CD1c-positive myeloid dendritic cell (primary cell): ENCODE results near the gene PRKG1.

Source experiments
- DNase-seq: peaks from one replicate; pipeline ENCODE4 v3.0.0-alpha.2; 2016; ENCODE audit errors: extremely low spot score

Gene PRKG1

DNA sequence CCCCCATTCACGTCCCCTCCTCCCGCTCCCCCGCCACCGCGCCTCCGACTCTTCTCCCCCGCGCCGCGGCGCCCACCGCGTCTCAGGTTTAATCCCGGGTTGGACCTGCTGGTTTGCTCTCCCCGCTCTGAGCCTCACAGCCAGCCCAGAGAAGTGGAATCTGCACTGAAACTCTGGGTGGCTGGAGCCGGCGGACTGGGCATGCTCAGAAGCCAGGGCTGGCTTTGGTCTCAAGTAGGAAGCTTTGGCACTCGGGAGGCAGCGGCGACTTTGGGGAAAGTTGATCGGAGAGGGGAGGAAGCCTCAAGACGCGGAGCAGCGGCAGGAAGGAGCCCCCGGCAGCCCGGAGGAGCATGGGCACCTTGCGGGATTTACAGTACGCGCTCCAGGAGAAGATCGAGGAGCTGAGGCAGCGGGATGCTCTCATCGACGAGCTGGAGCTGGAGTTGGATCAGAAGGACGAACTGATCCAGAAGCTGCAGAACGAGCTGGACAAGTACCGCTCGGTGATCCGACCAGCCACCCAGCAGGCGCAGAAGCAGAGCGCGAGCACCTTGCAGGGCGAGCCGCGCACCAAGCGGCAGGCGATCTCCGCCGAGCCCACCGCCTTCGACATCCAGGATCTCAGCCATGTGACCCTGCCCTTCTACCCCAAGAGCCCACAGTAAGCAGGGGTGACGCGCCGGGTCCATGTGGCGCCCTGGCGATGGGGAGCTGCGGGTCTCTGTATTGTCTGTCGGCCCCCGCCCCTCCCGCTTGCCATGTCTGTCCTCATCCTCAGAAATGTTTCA is at the start of gene PRKG1:
Gene PRKG1 (plus strand): TSS at position 250 of the 791 bp plus-strand sequence.
- DNase-seq, result peak; percentile 20

DNA sequence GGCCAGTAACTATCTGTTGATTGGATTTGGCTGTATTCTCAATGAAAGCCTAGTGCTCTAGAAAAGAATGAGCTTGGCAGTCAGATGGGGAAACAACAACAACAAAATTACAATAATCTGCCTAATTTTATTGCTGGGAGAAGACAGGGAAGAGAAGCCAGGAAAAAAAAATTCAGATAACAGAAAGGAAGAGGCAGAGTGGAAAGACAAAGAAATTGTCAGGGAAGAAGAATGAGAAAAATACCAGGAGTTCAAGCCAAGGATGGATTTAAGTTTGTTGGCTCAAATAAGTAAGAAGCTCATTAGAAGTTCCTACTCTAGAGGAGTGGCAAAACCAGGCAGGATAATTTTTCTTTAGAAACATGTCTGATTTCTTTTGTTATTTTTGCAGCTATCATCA is 45.9 kb upstream of the PRKG1 start:
- DNase-seq, result no peak

DNA sequence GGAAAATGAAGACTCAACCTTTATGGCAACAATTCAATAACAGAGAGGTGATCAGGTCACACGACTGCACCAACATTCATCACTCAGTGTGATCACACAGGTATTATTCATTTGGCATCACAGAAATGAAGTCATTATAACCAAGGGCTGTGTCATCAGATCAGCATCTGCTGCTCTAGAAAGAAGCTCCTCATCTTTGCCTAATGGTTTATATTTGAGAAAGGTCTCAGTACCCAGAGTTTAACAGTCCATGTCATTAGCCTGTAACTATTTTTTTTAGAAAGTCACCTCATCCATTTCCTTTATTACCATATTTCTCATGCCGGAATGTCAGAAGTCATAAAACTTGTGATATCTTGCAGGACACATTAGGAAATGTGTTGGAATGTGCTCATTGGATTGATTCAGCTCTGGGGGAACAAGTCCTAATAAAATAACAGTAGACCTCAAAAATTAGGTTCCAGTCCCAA is 45.1 kb upstream of the PRKG1 start:
- DNase-seq, result no peak

DNA sequence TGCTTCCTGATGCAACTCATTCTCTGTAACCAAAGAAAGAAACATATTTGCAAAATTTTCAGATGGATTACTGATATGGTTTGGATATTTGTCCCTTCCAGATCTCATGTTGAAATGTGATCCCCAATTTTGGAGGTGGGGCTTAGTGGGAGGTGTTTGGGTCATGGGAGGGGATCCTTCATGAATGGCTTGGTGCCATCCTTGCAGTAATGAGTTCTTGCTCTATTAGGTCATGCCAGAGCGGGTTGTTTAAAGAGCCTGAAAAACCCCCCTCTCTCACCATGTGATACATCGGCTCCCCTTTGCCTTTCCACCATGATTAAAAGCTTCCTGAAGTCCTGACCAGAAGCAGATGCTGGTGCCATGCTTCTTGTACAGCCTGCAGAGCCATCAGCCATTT is 43.8 kb upstream of the PRKG1 start:
- DNase-seq, result no peak

GRCh38 chr10:51031950-51032349 is 42.3 kb upstream of the PRKG1 start:
- no peak for DNase-seq

DNA sequence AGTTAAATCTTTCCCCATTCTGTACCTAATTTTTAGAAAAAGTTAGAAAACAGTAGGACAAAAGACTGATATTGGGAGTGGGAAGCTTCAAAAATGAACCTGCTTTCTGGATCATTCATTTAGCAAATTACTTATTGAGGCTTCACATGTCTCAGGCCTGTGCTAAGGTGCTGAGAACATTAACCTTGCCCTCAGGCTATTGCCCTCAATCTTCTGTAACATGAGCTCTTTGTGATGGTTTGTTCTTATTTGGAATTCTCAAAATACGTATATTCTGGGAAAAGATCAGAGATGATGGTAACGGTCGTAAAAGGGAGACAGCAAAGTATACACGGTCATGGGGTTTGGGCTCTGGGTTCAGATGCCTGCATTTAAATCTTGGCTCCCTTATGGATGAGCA is 39.5 kb upstream of the PRKG1 start:
- DNase-seq, result no peak

- DNase-seq, result no peak
Observed at GRCh38 chr10:51035344-51035743, 38.9 kb upstream of the PRKG1 start.

DNA sequence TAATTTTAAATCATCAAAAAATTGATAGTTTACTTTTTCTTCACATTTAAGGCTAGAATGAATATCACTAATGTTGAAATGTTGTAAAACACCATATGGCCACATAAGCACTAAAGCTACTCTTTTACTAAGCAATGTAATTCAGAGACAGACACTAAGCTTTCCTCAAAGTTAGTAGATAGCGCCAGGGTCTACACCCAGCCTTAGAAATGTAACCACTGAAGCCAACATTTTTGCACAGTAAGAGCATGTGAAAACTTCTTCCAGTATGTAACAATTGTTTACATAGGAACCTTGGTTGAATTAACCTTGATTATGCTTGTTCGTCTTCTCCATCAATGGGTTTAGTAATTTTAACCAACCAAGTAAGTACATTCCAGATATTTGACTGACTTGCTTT is 28.4 kb upstream of the PRKG1 start:
- no peak for DNase-seq

DNA sequence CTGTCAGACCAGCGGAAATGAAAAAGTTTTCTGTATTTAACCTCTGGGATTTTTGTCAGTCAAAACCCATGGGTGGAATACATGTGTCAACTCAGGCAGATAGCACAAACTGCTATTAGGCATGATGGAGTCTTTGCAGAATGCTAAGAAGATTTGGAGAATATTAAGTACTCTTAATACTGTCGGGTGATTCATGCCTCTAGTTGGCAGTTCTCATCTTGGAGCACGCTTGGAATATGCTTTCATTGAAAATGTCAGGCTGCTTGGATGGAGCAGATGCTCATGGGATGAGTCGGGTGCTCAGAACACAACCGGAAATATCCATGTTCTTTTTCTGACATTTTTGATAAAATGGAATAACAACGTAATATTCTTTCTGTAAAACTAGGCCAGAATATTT is 27.6 kb upstream of the PRKG1 start:
- no peak for DNase-seq

GRCh38 chr10:51047857-51048256 is 26.4 kb upstream of the PRKG1 start:
- no peak for DNase-seq

GRCh38 chr10:51048792-51049191 is 25.5 kb upstream of the PRKG1 start:
- no peak for DNase-seq

DNA sequence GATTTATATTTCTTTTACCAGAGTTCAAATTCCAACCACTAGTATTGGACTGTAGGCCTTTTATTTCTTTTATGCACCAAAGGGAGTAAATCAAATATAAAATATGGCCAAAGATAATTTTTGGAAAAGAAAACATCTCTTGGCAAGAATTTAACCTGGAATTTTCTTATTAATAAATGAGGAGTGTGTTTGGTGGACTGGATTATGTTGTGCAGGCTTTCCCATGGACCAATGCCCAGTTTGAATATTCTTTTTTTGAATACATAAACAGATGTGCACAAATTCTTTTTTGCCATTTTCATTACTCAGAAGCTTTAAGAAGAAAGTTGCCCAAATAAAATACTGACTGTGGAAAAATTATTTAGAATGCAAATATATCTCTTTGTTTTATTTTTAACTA is 22.1 kb upstream of the PRKG1 start:
- DNase-seq, result no peak

- DNase-seq, result no peak
Observed at GRCh38 chr10:51057925-51058324, 16.4 kb upstream of the PRKG1 start.

DNA sequence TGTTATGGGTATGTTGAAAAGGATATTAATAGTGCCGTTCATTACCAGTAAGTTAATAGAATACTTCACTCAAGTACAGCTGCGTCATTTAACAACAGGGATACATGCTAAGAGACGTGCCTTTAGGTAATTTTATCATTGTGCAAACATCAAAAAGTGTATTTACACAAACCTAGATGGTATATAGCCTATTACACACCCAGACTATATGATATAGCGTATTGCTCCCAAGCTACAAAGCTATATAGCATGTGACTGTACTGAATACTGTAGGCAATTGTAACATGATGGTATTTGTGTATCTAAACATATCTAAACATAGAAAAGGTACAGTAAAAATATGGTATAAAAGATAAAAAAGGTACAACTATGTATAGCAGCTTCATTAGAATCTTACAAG is 11.1 kb upstream of the PRKG1 start:
- no peak for DNase-seq

GRCh38 chr10:51063659-51064535 is 10.4 kb upstream of the PRKG1 start:
- DNase-seq, result peak; percentile 37

DNA sequence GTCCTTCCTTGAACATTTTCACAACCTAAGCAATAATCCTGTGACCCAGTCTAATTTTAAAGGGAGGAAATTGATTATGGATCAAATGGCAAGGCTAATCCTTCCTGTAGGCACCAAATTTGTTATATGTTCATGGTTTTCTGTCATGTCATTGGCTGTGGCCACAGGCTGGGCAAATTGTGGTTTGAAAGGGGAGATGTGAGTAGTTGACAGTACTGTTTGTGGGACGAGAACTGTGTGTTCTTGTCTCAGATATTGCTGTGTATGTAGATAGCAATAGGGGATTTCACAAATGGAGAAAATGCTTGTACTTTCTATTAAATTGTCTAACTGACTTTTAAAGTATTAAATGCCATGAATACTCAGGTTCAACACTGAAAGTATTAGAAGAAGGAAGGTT is 8.1 kb upstream of the PRKG1 start:
- no peak for DNase-seq

DNA sequence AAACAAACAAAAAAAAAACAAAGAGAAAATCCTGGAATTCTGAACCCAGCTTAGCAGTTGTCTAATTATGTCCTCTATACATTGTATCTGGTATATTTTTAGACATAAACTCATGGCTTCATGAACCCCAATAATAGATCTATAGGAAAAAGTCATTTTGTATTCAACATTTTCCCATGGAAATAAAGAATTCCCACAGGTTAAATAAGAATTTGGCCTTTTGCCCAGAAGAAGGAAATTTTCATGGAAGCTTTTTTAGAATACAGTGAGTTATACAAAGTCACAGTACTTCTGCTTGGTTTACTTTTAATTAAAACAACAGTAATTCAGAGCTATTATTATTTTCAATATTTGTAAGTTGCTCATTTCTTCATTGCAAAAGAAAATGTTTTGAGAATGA is 2.1 kb upstream of the PRKG1 start:
- no peak for DNase-seq

- DNase-seq, result no peak
Observed at GRCh38 chr10:51072921-51073434, 1.3 kb upstream of the PRKG1 start.

- DNase-seq, result no peak
Observed at GRCh38 chr10:51073453-51074237, 642 bp upstream of the PRKG1 start.

GRCh38 chr10:51075043-51075872 is 971 bp downstream of the PRKG1 start:
- no peak for DNase-seq

DNA sequence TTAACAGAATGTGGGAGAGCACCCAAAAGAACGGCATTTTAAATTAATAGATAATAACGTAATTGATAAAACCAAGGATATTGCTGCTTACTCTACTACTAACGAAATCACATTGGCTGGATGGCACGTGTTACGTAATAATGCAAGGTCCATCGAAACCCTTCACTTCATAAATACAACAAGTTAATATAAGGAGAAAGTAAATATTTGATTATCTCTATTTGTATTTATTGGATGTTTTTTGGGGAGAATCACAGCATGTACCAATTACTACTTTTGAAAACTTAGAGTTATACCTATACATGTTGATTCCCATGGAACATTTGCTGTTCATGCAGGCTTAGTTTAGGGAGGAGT is 1.6 kb downstream of the PRKG1 start:
- DNase-seq, result no peak
